Esophagus muscularis mucosa (tissue), 3 donors: Measurements from ENCODE around the gene ANKRD34B.

Experiments used
- CTCF ChIP-seq, 3 experiments: fragments of 200-600 bp in 2 of 3; fragments of 450-650 bp in 1 of 3; sonication (generic) in 2 of 3; IDR thresholded peaks; one replicate each; pipeline ENCODE4 v1.5.1; 2017 to 2019; ENCODE audit warnings: antibody characterized with exemption in 3 of 3, mild to moderate bottlenecking in 2 of 3, moderate library complexity in 1 of 3
- POLR2AphosphoS5 ChIP-seq, 2 donors: sonication (generic); formaldehyde crosslinking; IDR thresholded peaks; one replicate each; pipeline ENCODE4 v1.6.1; 2017; ENCODE audit warnings: antibody characterized with exemption in 2 of 2

GRCh38 chr5:80592105-80592504 lies 22.0 kb upstream of the ANKRD34B start:
- no peak for TF ChIP-seq CTCF (IDR thresholded peaks at IDR 0.05)
- no peak for TF ChIP-seq POLR2AphosphoS5 (IDR thresholded peaks at IDR 0.05)
